Breast epithelium (tissue), 4 donors: ENCODE data around the gene LSAMP. TPM values are rescaled to one million over a fixed set of nuclear protein-coding genes. Genes with fewer than 3 reads are reported as not detected.

ENCODE experiments used
- DNase-seq, 2 donors: peaks; one replicate each; pipeline ENCODE4 v3.0.0-alpha.2; 2019; ENCODE audit warnings: low spot score in 2 of 2
- H3K27ac ChIP-seq, 2 donors: fragments of 200-600 bp; sonication (generic) in 1 of 2; one replicate each; pipeline ENCODE4 v1.5.1; 2016 to 2019; ENCODE audit warnings: mild to moderate bottlenecking in 1 of 2
- H3K27me3 ChIP-seq, 2 donors: fragments of 200-600 bp; sonication (generic) in 1 of 2; one replicate each; pipeline versions ENCODE4 v1.5.1 to v1.6.0; 2017 to 2019; ENCODE audit warnings: control low read depth in 1 of 2, mild to moderate bottlenecking in 1 of 2
- H3K36me3 ChIP-seq: fragments of 200-600 bp; one replicate; pipeline ENCODE4 v1.5.1; 2019
- H3K4me1 ChIP-seq, 2 donors: fragments of 200-600 bp; sonication (generic); one replicate each; pipeline ENCODE4 v1.5.1; 2016 to 2019; ENCODE audit warnings: control low read depth in 1 of 2
- H3K4me3 ChIP-seq, 3 donors: fragments of 200-600 bp; sonication (generic); 1 replicate in 2 of 3; 2 replicates in 1 of 3; pipeline ENCODE4 v1.5.1; 2016 to 2019; ENCODE audit warnings: mild to moderate bottlenecking in 3 of 3, moderate library complexity in 2 of 3
- H3K9me3 ChIP-seq, 2 donors: fragments of 200-600 bp; sonication (generic) in 1 of 2; one replicate each; pipeline ENCODE4 v1.5.1; 2016 to 2019; ENCODE audit warnings: control low read depth in 1 of 2
- CTCF ChIP-seq, 3 donors: fragments of 450-650 bp; IDR thresholded peaks; one replicate each; pipeline ENCODE4 v1.5.1; 2016 to 2017; ENCODE audit warnings: antibody characterized with exemption in 3 of 3, mild to moderate bottlenecking in 3 of 3, moderate library complexity in 3 of 3
- POLR2A ChIP-seq: fragments of 450-650 bp; IDR thresholded peaks from one replicate; pipeline ENCODE4 v1.6.1; 2016; ENCODE audit warnings: antibody characterized with exemption, mild to moderate bottlenecking, moderate library complexity
- POLR2AphosphoS5 ChIP-seq, 3 donors: sonication (generic); formaldehyde crosslinking; IDR thresholded peaks; one replicate each; pipeline ENCODE4 v1.6.1; 2017; ENCODE audit warnings: antibody characterized with exemption in 3 of 3
- intact Hi-C: fragments of 100-400 bp; cut with DNase I; formaldehyde crosslinking; loops from one replicate; pipeline ENCODE4 v1.15.1; 2023; ENCODE audit warnings: low total_unique reads
- total RNA-seq, 3 donors: library from RNA; depleted of rRNA; stranded (reverse); fragments of >200 nt; gene quantifications; one replicate each; pipeline ENCODE4 v1.1.0, GENCODE V29; 2016

Gene LSAMP
- total RNA-seq, 3 donors from 2014 or later: 1.6 to 3.8 (median 3.5) TPM

- H3K27ac ChIP-seq: no peak overlapping the region
These were observed 264.1 kb downstream of the LSAMP start for GRCh38 chr3:116181159-116181558.

GRCh38 chr3:116179091-116179490 lies 266.2 kb downstream of the LSAMP start:
- H3K27ac ChIP-seq: peak overlapping the region in 1 of 2 donors; percentile 55
- H3K27me3 ChIP-seq: no peaks in the 10 kb centered on the region
- TF ChIP-seq CTCF (IDR thresholded peaks at IDR 0.05): no peak
- no peak for TF ChIP-seq POLR2A
- TF ChIP-seq POLR2AphosphoS5 (IDR thresholded peaks at IDR 0.05): no peak
- no peak for DNase-seq
- H3K4me3 ChIP-seq: no peak overlapping the region
- H3K4me1 ChIP-seq: no peaks in the 10 kb centered on the region
- no peaks in the 10 kb centered on the region for H3K36me3 ChIP-seq
- H3K9me3 ChIP-seq: no peaks in the 10 kb centered on the region
- intact Hi-C loops: no loop called here

More at GRCh38 chr3:116181159-116181558, 264.1 kb downstream of the LSAMP start:
- no peak for DNase-seq
- Histone ChIP-seq H3K4me1 (no peaks in the 10 kb centered on the region), H3K36me3 (no peaks in the 10 kb centered on the region), H3K9me3 (no peaks in the 10 kb centered on the region), H3K4me3 (no peak overlapping the region), H3K27me3 (no peaks in the 10 kb centered on the region)
- intact Hi-C loops: no loop called here
- TF ChIP-seq POLR2AphosphoS5 (IDR thresholded peaks at IDR 0.05) (no peak), CTCF (IDR thresholded peaks at IDR 0.05) (no peak), POLR2A (no peak)

- no peaks in the 10 kb centered on the region for H3K27me3 ChIP-seq
- TF ChIP-seq POLR2AphosphoS5 (IDR thresholded peaks at IDR 0.05) (no peak), POLR2A (no peak), CTCF (IDR thresholded peaks at IDR 0.05) (no peak)
- intact Hi-C loops: no loop called here
These were observed 268.2 kb downstream of the LSAMP start for GRCh38 chr3:116176974-116177555.

GRCh38 chr3:116166121-116166520 lies 279.2 kb downstream of the LSAMP start:
- TF ChIP-seq POLR2A (no peak), POLR2AphosphoS5 (IDR thresholded peaks at IDR 0.05) (no peak), CTCF (IDR thresholded peaks at IDR 0.05) (no peak)
- intact Hi-C loops: no loop called here
- Histone ChIP-seq H3K27ac (no peak overlapping the region), H3K9me3 (no peaks in the 10 kb centered on the region), H3K36me3 (no peaks in the 10 kb centered on the region), H3K27me3 (no peaks in the 10 kb centered on the region), H3K4me1 (no peaks in the 10 kb centered on the region), H3K4me3 (no peak overlapping the region)
- no peak for DNase-seq

More at GRCh38 chr3:116176974-116177555, 268.2 kb downstream of the LSAMP start:
- Histone ChIP-seq H3K4me1 (no peaks in the 10 kb centered on the region), H3K36me3 (no peaks in the 10 kb centered on the region), H3K27ac (no peak overlapping the region), H3K4me3 (no peak overlapping the region), H3K9me3 (no peaks in the 10 kb centered on the region)
- DNase-seq: no peak

- intact Hi-C loops: no loop called here
- Histone ChIP-seq H3K4me1 (no peaks in the 10 kb centered on the region), H3K27me3 (no peaks in the 10 kb centered on the region), H3K4me3 (no peak overlapping the region), H3K36me3 (no peaks in the 10 kb centered on the region), H3K9me3 (no peaks in the 10 kb centered on the region), H3K27ac (no peak overlapping the region)
- no peak for DNase-seq
- TF ChIP-seq CTCF (IDR thresholded peaks at IDR 0.05): no peak
- TF ChIP-seq POLR2AphosphoS5 (IDR thresholded peaks at IDR 0.05): no peak
- no peak for TF ChIP-seq POLR2A
These were observed 279.6 kb downstream of the LSAMP start for GRCh38 chr3:116165641-116166040.
